Activated naive CD4-positive, alpha-beta T cell treated with Interleukin-2 at 50 U/mL for 16 hours (primary cell): Measurements from ENCODE around the gene AOX1.
"Not testable (repeated sequence)": the region's sequence is repeated elsewhere in the genome, so short reads cannot be mapped to it uniquely, and the experiment has no call there.

ENCODE experiments used
- DNase-seq: peaks from one replicate; pipeline ENCODE4 v3.0.0-alpha.2; 2020

Gene AOX1

DNA sequence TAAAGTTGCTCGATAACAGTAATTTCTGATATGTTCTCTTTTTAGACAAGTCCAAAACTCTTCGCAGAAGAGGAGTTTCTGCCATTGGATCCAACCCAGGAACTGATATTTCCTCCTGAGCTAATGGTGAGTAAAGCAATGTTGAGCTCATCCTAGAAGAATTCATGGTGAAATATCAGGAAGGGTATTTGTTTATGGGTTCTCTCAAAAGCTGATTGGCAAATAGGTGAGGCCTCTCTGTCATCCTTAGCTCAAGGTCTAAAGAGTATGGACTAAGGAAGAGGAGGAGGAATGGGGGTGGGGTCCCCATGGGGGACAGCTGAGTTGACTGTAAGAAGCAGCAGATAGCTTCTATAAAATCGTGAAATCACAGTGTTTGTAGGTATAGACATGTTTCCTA, 18.2 kb downstream of the AOX1 start:
- DNase-seq = no peak

DNA sequence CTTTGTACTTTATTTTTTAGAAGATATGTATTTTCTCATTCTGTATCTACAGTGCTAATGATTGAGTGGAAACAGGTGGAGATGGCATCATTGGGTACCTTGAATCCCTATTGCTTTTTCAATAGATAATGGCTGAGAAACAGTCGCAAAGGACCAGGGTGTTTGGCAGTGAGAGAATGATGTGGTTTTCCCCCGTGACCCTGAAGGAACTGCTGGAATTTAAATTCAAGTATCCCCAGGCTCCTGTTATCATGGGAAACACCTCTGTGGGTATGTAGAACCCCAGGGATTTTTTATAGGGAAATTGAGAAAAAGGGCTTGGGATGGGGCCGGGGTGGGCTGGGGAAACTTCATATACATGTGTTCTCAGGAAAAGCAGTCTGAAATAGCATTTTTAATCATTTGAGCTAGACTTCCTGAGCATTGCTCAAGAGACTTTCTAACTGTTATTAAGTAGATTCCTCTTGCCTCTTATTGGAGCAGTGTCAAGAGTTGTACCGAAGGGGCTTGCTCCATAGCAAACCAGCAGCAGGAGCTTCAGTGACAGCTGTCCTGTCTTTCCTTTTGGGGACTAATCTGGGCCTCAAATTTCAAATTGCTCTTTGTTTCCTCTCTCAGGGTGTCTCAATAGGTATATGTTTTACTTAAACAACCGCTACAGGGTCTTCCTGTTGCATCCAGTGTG, 18.9 kb downstream of the AOX1 start:
- no peak for DNase-seq

DNA sequence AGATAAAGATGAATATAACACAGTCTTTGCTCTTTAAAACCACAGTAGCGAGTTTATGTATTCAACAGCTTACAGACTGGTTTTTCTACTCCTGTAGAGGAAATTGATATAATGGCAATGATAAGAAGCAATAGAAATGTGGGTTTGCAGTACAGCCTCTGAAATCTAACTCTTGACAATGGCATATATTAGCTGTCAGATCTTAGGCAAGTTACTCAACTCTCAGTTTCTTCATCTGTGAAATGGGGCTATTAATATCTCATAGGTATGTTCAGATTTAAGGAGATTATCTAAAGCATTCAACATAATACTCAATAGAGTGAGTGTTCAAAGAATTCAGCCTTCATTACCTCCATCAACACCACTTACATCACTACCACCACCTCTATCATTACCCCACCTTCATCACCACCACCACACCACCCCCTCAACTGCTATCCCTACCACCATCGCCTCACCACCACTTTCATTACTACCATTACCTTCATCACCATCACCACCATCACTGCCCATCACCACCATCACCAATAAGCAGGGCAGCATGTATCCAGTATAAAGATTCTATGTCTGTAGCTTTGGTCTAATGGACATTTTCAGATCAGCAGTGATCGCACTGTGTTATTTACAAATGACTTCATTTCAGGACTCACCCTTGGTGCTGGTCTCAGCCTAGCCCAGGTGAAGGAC, 22.7 kb downstream of the AOX1 start:
- no peak for DNase-seq

DNA sequence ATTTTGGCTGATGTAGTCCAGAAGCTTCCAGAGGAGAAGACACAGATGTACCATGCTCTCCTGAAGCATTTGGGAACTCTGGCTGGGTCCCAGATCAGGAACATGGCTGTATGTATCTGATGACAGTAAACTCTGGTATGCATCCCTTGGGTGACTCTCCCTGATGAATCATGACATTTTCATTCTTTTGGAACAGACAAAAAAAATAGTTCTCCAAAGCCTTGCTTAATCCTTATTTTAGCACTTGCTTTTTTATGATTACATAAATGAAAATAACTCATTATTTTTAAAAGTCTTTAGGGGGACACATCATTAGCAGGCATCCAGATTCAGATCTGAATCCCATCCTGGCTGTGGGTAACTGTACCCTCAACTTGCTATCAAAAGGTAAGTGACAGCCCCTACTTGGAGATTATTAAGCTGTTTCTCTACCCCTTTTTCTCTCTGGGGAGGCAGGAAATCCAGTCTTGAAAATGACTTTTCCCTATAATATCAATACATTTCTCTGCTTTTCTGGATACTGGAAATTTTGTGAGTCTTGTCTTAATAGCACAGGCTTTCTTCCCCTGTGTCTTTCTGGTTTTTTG, 23.3 kb downstream of the AOX1 start:
- no peak for DNase-seq

DNA sequence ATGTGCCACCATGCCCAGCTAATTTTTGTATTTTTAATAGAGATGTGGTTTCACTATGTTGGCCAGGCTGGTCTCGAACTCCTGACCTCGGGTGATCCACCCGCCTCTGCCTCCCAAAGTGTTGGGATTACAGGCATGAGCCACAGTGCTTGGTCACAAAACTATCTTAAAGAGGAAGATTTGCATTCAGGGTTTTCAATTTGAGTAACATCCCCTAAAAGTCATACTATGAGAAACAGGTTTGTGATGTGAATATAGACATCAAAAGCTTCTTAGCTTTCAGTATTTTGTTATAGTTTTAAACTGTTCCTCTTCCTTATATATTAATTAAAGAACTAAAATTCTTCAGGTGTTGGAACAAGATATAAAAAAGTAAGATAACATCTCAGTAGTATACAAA, 24.4 kb downstream of the AOX1 start:
- DNase-seq = not testable (repeated sequence)

DNA sequence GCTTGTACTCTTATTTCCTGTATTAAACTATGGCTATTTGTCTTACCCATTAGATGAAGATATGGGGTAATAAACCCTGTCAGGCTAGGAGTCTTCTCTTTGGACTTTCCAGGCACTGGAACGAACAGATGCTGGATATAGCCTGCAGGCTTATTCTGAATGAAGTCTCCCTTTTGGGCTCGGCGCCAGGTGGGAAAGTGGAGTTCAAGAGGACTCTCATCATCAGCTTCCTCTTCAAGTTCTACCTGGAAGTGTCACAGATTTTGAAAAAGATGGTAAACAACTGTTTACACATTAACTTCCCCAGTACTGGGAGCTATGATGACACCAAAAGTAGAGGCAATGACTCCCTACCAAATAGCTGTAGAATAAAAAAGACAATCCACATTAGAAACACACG, 27.9 kb downstream of the AOX1 start:
- no peak for DNase-seq

DNA sequence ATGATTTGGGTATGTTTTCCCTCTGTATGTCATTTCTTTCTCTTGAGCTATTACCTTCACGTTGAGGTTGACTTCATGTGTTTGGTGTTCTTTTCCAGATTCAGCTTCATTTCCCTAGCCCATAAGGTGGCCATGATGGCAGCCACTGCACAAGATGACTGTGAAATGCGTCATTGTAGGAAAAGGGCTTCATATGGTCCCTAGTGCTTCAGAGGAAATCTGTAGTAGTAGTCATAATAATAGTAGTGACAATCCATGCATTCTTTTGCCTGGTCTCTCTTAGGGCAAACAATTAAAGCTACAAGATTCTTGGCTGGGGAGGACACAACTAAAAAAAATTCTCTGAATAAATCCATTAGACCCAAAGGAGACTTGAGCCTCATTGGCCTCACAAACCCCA, 28.4 kb downstream of the AOX1 start:
- no peak for DNase-seq

DNA sequence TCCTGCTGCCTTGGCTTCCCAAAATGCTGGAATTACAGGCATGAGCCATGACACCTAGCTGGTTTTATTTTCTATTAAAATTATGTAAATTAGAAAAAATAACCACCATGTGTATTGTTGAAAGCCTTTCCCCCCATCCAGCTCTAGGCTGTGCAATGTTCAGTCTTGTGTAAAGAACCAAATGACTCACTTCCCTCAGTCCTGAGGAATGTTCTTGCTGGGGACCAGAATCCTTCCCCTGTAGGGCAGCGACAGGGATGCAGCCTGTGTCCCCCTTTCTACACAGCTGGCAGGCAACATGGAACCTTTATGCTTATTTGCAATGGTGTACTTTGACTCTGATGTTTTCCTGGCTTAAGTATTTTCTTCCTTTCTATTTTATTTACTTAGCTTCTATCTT, 29.4 kb downstream of the AOX1 start:
- DNase-seq = no peak

DNA sequence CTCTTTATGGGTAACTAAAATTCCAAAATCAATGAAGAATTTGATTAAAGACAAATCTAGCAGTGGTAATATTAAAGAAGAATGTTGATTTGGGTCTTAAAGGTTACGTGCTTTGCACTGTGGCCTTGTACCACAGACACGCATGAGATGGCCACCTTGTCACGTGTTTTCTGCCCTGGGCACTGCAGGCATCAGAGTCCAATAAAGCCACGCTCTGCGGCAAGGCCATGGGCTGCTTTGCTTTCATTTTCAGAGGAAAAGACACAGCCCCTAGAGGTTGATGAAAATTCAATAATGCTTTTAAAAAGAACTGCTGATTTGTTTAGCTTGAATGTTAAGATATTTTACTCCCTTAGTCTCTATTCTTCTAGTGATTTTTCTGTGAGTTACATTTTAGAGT, 30.4 kb downstream of the AOX1 start:
- no peak for DNase-seq

DNA sequence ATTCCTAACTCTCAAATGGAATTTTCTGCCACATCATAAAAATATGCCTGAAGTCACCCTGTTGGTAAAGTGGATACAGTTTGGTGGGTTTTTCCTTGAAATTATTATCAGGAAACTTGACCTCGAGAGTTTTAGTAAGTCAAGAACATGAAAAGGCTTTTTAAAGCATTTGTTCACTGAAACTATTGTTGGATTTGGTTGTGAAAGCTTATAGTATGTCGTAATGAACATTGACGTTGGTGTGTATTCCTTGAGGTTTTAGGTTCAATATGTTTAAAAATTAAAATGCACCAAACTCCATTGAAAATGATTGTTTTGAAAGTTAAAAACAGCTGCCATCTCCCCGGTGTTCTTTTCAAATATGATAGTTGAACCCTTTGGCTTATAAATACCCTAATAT, 30.8 kb downstream of the AOX1 start:
- no peak for DNase-seq

DNA sequence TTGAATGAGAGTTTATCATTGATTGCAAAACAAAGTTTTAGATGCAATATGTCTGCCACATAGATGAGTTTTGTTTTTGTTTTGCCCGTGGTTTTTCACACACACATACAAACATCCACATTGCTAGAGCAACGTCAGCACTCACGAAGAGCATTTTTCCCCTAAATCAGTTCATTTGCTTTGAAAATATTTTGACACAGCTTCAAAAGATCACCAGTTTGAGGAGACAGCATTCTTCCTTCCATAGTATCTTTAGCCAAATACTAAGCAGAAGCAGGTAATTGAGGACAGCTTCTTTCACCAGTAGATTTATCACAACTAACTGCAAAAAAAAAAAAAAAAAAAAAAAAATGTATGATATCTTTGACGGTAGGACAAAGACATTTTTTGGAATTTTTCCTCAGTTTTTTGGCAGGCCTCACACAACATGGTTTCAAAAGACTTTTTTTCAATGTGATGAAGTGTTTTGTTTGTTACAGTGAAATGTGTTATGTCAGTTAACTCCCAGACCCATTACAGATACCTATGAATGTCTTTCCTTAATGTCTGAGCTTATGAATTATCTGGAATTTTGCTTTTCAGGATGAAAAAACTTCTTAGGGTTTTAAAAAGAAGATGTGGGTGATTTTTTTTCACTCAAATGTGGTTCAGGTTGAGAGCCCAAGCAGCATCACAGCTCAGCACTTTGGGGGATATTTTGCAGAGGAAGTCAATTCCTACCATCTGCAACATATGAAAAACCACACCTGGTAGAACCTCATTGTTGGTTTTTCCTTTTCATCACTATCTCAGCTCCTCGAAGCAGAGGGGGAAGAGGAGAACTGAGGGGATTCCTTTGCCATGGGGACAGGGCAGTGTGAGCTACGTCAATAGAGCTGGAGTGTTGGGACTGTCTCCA, 31.6 kb downstream of the AOX1 start:
- no peak for DNase-seq

DNA sequence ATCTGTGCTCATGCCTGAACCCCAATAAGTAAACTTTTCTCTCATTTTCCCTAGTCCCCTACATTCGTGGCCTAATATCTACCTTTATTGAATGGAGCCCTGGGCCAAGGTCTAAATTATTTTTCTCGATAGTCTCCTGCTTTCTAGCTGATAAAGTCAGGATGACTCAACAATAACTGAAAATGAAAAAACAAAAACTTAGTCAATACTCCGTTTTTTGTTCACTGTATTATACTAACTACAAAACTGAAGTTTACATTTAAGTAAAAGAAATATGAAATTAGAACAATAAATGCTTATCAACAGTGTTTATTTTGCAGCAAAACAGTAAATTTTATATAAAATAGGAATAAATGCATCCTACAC, 32.2 kb downstream of the AOX1 start:
- DNase-seq = no peak

DNA sequence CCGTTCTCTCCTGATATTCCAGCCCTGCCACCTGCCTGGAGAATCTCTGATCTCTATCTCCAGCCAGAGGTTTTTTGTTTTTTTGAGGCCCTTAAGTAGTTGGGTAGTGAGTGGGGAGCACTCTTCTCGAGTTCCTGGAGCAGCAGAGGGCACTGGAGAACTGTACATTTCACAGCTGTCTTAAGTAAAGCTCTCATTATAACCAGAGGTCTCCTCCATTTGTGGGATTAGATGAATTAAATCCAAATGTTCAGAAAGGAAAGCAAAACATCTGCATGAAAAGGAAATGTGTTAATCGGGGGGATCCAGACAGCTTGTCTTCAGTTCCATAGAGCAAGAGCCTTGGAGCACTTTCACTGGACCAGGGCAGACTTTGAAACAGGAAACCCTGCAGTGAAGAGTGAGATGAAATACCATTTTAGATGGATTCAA, 32.8 kb downstream of the AOX1 start:
- DNase-seq = no peak

DNA sequence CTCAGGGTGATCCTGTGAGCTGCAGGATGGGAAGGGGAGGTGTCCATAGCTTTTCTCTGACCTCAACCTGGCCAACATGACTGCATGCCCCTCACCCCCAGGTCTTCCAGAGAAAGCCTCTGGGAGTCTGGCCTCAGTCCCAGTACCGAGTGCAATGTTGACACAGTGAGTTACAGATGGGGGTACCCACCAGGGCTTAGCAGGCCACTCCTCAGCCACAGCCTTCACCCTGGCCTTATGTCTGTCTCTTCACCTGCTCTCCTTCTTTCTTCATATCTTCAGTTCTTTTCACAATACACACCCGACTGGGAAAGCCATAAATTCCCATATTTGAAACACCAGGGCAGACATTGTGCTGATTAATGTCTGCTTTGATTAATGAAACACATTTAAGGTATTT, 33.5 kb downstream of the AOX1 start:
- no peak for DNase-seq

DNA sequence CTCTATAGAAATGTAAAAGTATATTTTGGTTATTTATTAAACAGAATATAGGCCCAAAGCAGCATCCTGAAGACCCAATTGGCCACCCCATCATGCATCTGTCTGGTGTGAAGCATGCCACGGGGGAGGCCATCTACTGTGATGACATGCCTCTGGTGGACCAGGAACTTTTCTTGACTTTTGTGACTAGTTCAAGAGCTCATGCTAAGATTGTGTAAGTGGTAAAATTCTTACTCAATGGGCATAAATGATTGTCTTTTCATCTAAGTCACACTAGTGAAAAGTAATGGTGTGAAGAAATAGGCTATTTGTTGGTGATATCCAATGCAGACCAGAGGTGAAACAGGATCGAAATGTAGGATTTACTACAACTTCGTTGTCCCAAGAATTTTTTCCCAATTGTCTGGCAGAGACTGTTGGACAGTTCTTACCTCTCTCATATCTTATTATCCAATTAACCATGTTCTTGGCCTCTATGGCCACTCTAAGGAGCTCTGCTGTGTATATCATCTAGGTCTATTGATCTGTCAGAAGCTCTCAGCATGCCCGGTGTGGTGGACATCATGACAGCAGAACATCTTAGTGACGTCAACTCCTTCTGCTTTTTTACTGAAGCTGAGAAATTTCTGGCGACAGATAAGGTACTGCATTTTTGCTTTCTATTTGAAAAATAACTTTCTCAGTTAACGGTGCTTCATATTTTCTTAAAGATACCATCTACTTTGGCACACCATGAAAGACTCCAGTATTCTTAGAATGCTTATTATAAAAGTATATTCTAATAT, 35.0 kb downstream of the AOX1 start:
- no peak for DNase-seq

DNA sequence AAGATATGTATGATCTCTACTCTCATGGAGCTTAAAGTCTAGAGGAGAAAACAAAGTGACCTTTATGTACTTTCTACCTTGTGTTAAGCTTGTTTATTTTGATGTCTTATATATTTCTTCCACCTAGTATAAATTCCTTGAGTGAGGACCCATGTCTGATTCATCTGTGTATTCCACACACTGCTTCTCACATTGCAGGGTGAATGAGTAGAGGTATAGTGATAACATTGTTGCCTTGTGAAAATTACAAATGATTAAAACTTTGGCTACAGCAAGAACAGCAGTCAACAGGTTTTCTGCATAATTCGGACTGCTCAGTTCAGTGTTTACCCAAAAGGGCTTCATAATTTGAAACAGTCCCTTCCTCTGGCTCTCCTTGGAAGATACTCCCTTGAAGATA, 36.3 kb downstream of the AOX1 start:
- no peak for DNase-seq

DNA sequence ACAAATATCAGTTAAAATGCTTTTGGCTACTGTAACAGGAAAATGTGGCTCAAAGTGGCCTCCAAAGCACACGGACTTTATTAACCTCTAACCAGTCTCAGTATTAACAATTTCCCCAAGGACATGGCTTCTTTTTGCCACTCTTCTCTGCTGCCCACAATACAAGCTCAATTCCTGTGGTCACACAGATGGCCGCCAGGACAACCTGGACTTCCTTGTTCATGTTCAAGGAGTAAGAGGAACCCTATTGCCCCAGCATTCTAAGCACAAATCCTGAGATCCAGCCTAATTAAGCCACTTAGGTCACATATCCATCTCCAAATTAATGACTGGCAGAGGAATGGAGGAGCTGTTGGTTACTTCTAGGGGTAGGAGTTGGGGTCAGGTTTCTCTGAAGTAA, 38.2 kb downstream of the AOX1 start:
- no peak for DNase-seq

DNA sequence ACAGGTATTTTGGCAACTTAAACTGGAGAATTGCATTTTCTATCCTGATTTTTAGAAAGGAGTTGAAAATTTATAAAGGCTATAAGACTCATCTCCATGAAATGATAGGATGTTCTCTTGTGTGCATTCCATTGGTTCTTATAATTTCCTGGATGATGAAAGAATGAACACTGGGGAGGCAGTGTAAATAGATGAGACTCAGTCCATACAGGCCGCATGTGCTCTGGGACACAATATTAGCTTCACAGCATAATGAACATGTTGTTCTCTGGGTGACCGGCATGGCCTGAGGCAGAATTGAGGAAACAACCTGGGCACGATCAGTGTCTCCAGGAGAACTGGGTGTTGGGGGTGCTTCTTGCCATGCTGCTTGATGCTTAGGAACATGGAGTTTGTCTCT, 38.8 kb downstream of the AOX1 start:
- no peak for DNase-seq

DNA sequence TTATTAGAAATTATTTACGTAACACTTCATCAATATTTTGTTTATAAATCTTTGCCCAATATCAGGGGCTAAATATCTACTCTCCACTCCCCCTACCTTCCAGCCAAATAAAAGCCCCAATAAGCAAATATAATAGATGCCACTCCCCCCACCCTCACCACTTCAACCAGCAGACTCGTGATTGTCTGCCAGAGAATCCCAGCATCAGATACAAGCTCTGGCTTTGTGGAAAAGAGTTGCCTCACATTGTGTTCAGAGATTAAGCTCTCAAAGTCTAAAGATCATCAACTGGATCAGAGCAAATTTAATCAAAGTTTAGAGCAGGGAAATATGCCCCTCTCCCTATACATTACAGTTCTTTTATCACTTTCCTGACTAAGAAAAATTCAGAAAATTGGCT, 39.5 kb downstream of the AOX1 start:
- DNase-seq = no peak

DNA sequence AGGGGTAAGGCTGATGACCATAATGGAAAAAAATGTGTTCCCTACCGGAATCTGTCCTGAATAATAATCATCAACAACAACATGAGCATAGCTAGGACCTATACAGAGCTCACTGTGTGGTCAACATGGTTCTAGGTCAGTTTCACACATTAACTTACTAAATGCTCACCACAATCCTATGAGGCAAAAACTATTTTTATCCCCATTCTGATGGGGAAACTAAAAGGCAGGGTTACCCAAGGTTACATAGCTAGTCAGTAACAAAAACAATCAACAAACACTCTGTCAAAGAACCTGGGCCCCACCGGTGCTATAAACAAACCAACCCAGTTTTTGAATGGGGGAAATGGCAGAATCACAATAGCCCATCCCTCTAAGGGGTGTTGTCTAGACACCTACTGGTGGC, 40.1 kb downstream of the AOX1 start:
- no peak for DNase-seq

DNA sequence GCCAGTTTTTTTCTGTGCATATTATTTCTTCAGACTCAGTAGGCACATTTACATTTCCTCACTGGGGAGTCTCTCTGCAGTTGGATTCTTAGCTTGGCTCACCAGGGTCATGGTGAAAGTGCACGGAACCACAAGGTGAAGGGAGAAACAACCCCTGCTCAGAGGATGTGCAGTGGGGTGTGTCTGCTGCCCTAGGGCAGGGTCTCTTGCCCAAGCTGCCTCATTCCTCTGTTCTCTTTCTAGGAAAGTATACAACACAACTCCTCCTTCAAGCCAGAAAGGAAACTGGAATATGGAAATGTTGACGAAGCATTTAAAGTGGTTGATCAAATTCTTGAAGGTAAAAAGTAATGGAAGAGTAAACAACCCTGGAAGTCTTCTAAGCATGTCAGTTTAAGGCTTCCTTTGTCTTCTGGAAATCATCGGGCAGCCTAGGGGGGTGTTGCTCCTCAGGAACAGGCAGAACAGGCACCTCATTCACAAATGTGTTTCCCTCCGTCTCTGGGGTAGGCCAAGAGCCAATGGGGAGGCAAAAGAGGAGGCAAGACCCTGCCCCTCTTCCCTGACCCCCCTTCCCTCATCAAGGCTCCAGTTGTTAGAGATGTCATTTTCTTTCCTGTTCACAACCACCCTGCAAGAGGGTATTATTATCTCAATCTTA, 41.4 kb downstream of the AOX1 start:
- no peak for DNase-seq

DNA sequence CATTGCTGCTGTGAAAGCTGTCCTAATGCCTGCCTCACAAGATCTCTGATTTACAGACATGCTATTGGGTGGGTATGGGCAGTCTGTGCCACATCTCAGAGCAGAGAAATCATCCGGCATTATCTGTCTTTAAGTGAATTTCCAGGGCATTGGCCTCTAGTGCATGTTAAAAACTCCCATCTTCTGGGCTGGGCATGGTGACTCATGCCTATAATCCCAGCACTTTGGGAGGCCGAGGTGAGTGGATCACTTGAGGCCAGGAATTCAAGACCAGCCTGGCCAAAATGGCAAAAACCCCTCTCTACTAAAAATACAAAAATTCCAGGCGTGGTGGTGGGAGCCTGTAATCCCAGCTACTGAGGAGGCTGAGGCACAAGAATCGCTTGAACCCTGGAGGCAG, 42.6 kb downstream of the AOX1 start:
- DNase-seq = not testable (repeated sequence)
